Stomach (tissue), 4 donors: ENCODE measurements around the gene ELMOD3.
"Not testable (repeated sequence)": the region's sequence is repeated elsewhere in the genome, so short reads cannot be mapped to it uniquely, and the experiment has no call there.

ENCODE experiments used
- EP300 ChIP-seq: sonication (generic); formaldehyde crosslinking; IDR thresholded peaks from one replicate; pipeline ENCODE4 v1.6.1; 2017; ENCODE audit warnings: antibody characterized with exemption
- POLR2A ChIP-seq, 4 donors: fragments of 450-650 bp; IDR thresholded peaks; one replicate each; pipeline ENCODE4 v1.6.1; 2016; ENCODE audit warnings: antibody characterized with exemption in 4 of 4, control low read depth in 2 of 4, mild to moderate bottlenecking in 1 of 4, moderate library complexity in 1 of 4

DNA sequence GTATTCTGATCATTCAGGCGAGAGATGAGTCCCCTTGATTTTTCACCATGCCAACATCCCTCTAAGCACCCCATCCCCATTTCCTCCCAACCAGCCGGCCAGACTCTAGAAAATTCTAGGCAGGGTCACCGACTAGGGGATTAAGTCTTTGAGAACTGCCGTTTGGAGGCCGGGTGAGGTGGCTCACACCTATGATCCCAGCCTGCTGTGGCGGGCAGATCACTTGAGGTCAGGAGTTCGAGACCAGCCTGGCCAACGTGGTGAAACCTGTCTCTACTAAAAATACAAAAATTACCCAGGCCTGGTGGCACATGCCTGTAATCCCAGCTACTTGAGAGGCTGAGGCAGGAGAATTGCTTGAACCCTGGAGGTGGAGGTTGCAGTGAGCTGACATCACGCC lies 85.0 kb downstream of the ELMOD3 start:
- not testable (repeated sequence) for TF ChIP-seq POLR2A (IDR thresholded peaks at IDR 0.05); EP300
